Sigmoid colon (tissue), 7 donors: ENCODE measurements around the gene EFHC2. TPM values are rescaled to one million over a fixed set of nuclear protein-coding genes. Genes with fewer than 3 reads are reported as not detected.

Source experiments
- DNase-seq: peaks from one replicate; pipeline ENCODE4 v3.0.0-alpha.2; 2019
- H3K27ac ChIP-seq, 4 donors: fragments of 200-600 bp; sonication (generic); one replicate each; pipeline ENCODE4 v1.5.1; 2016 to 2019; ENCODE audit warnings: mild to moderate bottlenecking in 1 of 4
- H3K27me3 ChIP-seq, 3 donors: fragments of 200-600 bp; sonication (generic); one replicate each; pipeline ENCODE4 v1.5.1; 2019; ENCODE audit warnings: mild to moderate bottlenecking in 1 of 3
- H3K36me3 ChIP-seq, 4 donors: fragments of 200-600 bp; sonication (generic); one replicate each; pipeline ENCODE4 v1.5.1; 2016 to 2019
- H3K4me1 ChIP-seq, 4 donors: fragments of 200-600 bp; sonication (generic); one replicate each; pipeline ENCODE4 v1.5.1; 2017 to 2019
- H3K4me3 ChIP-seq, 4 donors: fragments of 200-600 bp; sonication (generic); one replicate each; pipeline ENCODE4 v1.5.1; 2017 to 2019; ENCODE audit warnings: mild to moderate bottlenecking in 2 of 4, moderate library complexity in 1 of 4
- H3K9me3 ChIP-seq, 4 donors: fragments of 200-600 bp in 3 of 4; sonication (generic) in 3 of 4; one replicate each; pipeline versions ENCODE4 v1.5.1 to v1.6.1; 2013 to 2019
- CTCF ChIP-seq, 4 experiments: fragments of 450-650 bp in 3 of 4; fragments of 200-600 bp in 1 of 4; IDR thresholded peaks; one replicate each; pipeline ENCODE4 v1.5.1; 2016 to 2019; ENCODE audit warnings: antibody characterized with exemption in 4 of 4, mild to moderate bottlenecking in 3 of 4, moderate library complexity in 2 of 4
- EP300 ChIP-seq, 4 donors: sonication (generic); formaldehyde crosslinking; IDR thresholded peaks; one replicate each; pipeline ENCODE4 v1.6.1; 2017; ENCODE audit warnings: antibody characterized with exemption in 4 of 4
- POLR2A ChIP-seq, 2 donors: fragments of 450-650 bp; IDR thresholded peaks; one replicate each; pipeline ENCODE4 v1.6.1; 2016; ENCODE audit warnings: antibody characterized with exemption in 2 of 2, mild to moderate bottlenecking in 2 of 2, moderate library complexity in 2 of 2
- POLR2AphosphoS5 ChIP-seq, 4 donors: sonication (generic); formaldehyde crosslinking; IDR thresholded peaks; one replicate each; pipeline ENCODE4 v1.6.1; 2017; ENCODE audit warnings: antibody characterized with exemption in 4 of 4
- WGBS, 2 donors: extraction: QIAGEN DNeasy Blood & Tissue Kit; methylation state at CpG; one replicate each; pipeline ENCODE4 v1.1.7; 2013; 5-methylcytosine and 5-hydroxymethylcytosine counted together
- intact Hi-C: fragments of 100-400 bp; cut with DNase I; formaldehyde crosslinking; loops from one replicate; pipeline ENCODE4 v1.15.1; 2023
- polyA plus RNA-seq, 3 donors: library from polyadenylated mRNA; stranded (reverse); fragments of 200-250 nt; gene quantifications; one replicate each; pipeline ENCODE4 v1.2.3, GENCODE V29; 2013
- total RNA-seq, 4 donors: library from RNA; depleted of rRNA; stranded (reverse); fragments of >200 nt; gene quantifications; one replicate each; pipeline ENCODE4 v1.1.0, GENCODE V29; 2016
- donor health status: healthy with polysubstance abuse.
- donor health status: Bipolar disorder and iron deficiency.
- donor health status: healthy.

The EFHC2 gene
- total and polyA plus RNA-seq, 7 donors, result 1.1 to 3.2 (median 2.6) TPM

- intact Hi-C loops, result no loop called here
- TF ChIP-seq EP300 (IDR thresholded peaks at IDR 0.05), result no peak
- no peak for TF ChIP-seq CTCF (IDR thresholded peaks at IDR 0.05)
- no peak for TF ChIP-seq POLR2AphosphoS5 (IDR thresholded peaks at IDR 0.05)
Observed at GRCh38 chrX:44314808-44315207, 28.7 kb downstream of the EFHC2 start.

GRCh38 chrX:44314259-44314734, 29.2 kb downstream of the EFHC2 start:
- Histone ChIP-seq H3K36me3 (no peaks in the 10 kb centered on the region), H3K4me3 (no peak overlapping the region), H3K4me1 (no peaks in the 10 kb centered on the region), H3K27ac (no peak overlapping the region), H3K9me3 (no peaks in the 10 kb centered on the region), H3K27me3 (no peaks in the 10 kb centered on the region)
- TF ChIP-seq POLR2AphosphoS5 (IDR thresholded peaks at IDR 0.05) (no peak), CTCF (IDR thresholded peaks at IDR 0.05) (no peak), EP300 (IDR thresholded peaks at IDR 0.05) (no peak), POLR2A (IDR thresholded peaks at IDR 0.05) (no peak)
- intact Hi-C loops, result no loop called here
- DNase-seq, result no peak
- WGBS, 2 donors, result 71 to 90% methylated on average over 2 of the region's 2 CpGs

More at GRCh38 chrX:44314808-44315207, 28.7 kb downstream of the EFHC2 start:
- Histone ChIP-seq H3K27ac (no peak overlapping the region), H3K36me3 (no peaks in the 10 kb centered on the region), H3K9me3 (no peaks in the 10 kb centered on the region), H3K4me3 (no peak overlapping the region), H3K27me3 (no peaks in the 10 kb centered on the region), H3K4me1 (no peaks in the 10 kb centered on the region)
- DNase-seq, result no peak
- WGBS, 2 donors, result 56 to 87% methylated on average over 5 of the region's 5 CpGs

DNA sequence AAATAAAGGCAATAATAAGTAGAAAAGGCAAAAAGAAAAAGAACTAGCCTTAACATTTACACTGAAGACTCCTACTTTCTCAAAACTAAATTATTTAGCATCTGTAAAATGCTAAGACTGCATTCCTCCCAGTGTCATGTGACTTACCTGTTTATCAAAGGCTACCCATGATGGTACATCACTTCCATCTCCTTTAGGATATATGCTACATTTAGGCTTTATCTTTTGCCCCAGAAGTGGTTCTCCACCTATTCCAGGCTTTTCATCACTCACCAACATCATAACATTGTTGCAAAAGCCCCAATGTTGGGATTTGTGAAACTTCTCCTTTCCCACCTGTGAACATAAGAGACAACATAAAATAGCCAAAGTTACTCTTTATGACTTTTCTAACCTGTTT, 31.1 kb downstream of the EFHC2 start:
- H3K4me1 ChIP-seq, result no peaks in the 10 kb centered on the region
- no peak for DNase-seq
- H3K27me3 ChIP-seq, result no peaks in the 10 kb centered on the region
- no peaks in the 10 kb centered on the region for H3K9me3 ChIP-seq
- no peak for TF ChIP-seq POLR2AphosphoS5 (IDR thresholded peaks at IDR 0.05)
- TF ChIP-seq CTCF (IDR thresholded peaks at IDR 0.05), result no peak
- TF ChIP-seq EP300 (IDR thresholded peaks at IDR 0.05), result no peak
- TF ChIP-seq POLR2A (IDR thresholded peaks at IDR 0.05), result no peak
- no peaks in the 10 kb centered on the region for H3K36me3 ChIP-seq
- intact Hi-C loops, result no loop called here
- no peak overlapping the region for H3K4me3 ChIP-seq
- no peak overlapping the region for H3K27ac ChIP-seq

GRCh38 chrX:44310227-44310626, 33.2 kb downstream of the EFHC2 start:
- 98% methylated on average over 27 of the region's 27 CpGs for WGBS, 2 donors
- H3K27me3 ChIP-seq, result no peaks in the 10 kb centered on the region
- TF ChIP-seq POLR2AphosphoS5 (IDR thresholded peaks at IDR 0.05), result no peak
- no peak for TF ChIP-seq POLR2A (IDR thresholded peaks at IDR 0.05)
- no peak for TF ChIP-seq CTCF (IDR thresholded peaks at IDR 0.05)
- no peak for TF ChIP-seq EP300 (IDR thresholded peaks at IDR 0.05)
- H3K4me1 ChIP-seq, result no peaks in the 10 kb centered on the region
- intact Hi-C loops, result no loop called here
- DNase-seq, result no peak
- H3K27ac ChIP-seq, result no peak overlapping the region
- H3K36me3 ChIP-seq, result no peaks in the 10 kb centered on the region
- no peaks in the 10 kb centered on the region for H3K9me3 ChIP-seq
- no peak overlapping the region for H3K4me3 ChIP-seq

- Histone ChIP-seq H3K36me3 (no peaks in the 10 kb centered on the region), H3K4me3 (no peak overlapping the region), H3K4me1 (no peaks in the 10 kb centered on the region), H3K27ac (no peak overlapping the region), H3K27me3 (no peaks in the 10 kb centered on the region), H3K9me3 (no peaks in the 10 kb centered on the region)
- intact Hi-C loops, result no loop called here
- whole genome bisulfite sequencing, 2 donors, result 16 to 66% methylated on average over 2 of the region's 2 CpGs
- TF ChIP-seq EP300 (IDR thresholded peaks at IDR 0.05) (no peak), POLR2AphosphoS5 (IDR thresholded peaks at IDR 0.05) (no peak), POLR2A (IDR thresholded peaks at IDR 0.05) (no peak), CTCF (IDR thresholded peaks at IDR 0.05) (no peak)
- DNase-seq, result no peak
Observed at GRCh38 chrX:44308869-44309268, 34.6 kb downstream of the EFHC2 start.
